Hepatocyte (in vitro differentiated cells): ENCODE measurements around the gene RAB4A. TPM values are rescaled to one million over a fixed set of nuclear protein-coding genes. Genes with fewer than 3 reads are reported as not detected.
A peak's percentile ranks its signal among the peaks of the same experiment; 100 is the strongest.

Experiments used
- DNase-seq: peaks from one replicate; pipeline ENCODE4 v3.0.0-alpha.2; 2016; ENCODE audit warnings: low spot score
- H2AFZ ChIP-seq: fragments of 200-600 bp; sonication (generic); 2 replicates; pipeline ENCODE4 v1.6.0; 2016; ENCODE audit warnings: antibody characterized with exemption, mild to moderate bottlenecking
- H3K27ac ChIP-seq: fragments of 200-600 bp; sonication (generic); 2 replicates; pipeline ENCODE4 v1.5.1; 2016; ENCODE audit warnings: mild to moderate bottlenecking
- H3K27me3 ChIP-seq: fragments of 200-600 bp; sonication (generic); 2 replicates; pipeline ENCODE4 v1.6.1; 2016
- H3K36me3 ChIP-seq: fragments of 200-600 bp; sonication (generic); replicated peaks from 2 replicates; pipeline ENCODE4 v1.5.1; 2016; ENCODE audit warnings: low read depth; ENCODE audit not compliant: insufficient read depth
- H3K4me1 ChIP-seq: fragments of 200-600 bp; sonication (generic); 2 replicates; pipeline ENCODE4 v1.5.1; 2016; ENCODE audit warnings: mild to moderate bottlenecking, moderate library complexity; ENCODE audit not compliant: insufficient read depth
- H3K4me2 ChIP-seq: fragments of 200-600 bp; sonication (generic); 2 replicates; pipeline ENCODE4 v1.6.0; 2016
- H3K4me3 ChIP-seq: fragments of 200-600 bp; sonication (generic); 2 replicates; pipeline ENCODE4 v1.5.1; 2016; ENCODE audit warnings: mild to moderate bottlenecking
- H3K79me2 ChIP-seq: fragments of 200-600 bp; sonication (generic); 2 replicates; pipeline ENCODE4 v1.6.0; 2017; ENCODE audit warnings: mild to moderate bottlenecking
- H3K9me2 ChIP-seq: fragments of 200-600 bp; sonication (generic); replicated peaks from 2 replicates; pipeline ENCODE4 v1.6.0; 2017; ENCODE audit warnings: mild to moderate bottlenecking; ENCODE audit not compliant: insufficient read depth
- H3K9me3 ChIP-seq: fragments of 200-600 bp; sonication (generic); 2 replicates; pipeline ENCODE4 v1.5.1; 2016; ENCODE audit warnings: low read depth, mild to moderate bottlenecking
- H4K20me1 ChIP-seq: fragments of 200-600 bp; sonication (generic); 2 replicates; pipeline ENCODE4 v1.6.0; 2016; ENCODE audit warnings: mild to moderate bottlenecking; ENCODE audit not compliant: insufficient read depth, poor library complexity, severe bottlenecking
- CTCF ChIP-seq: fragments of 200-600 bp; sonication (generic); IDR thresholded peaks from 2 replicates; pipeline ENCODE4 v1.5.1; 2016; ENCODE audit warnings: antibody characterized with exemption, mild to moderate bottlenecking; ENCODE audit not compliant: poor library complexity
- EZH2 ChIP-seq: fragments of 200-600 bp; sonication (generic); IDR thresholded peaks from 2 replicates; pipeline ENCODE4 v1.6.1; 2016; ENCODE audit warnings: antibody characterized with exemption, mild to moderate bottlenecking, borderline replicate concordance
- EZH2phosphoT487 ChIP-seq: fragments of 200-600 bp; sonication (generic); IDR thresholded peaks from one replicate; pipeline ENCODE4 v1.6.1; 2018; ENCODE audit warnings: antibody characterized with exemption, mild to moderate bottlenecking, low read depth, moderate library complexity; ENCODE audit not compliant: unreplicated experiment, severe bottlenecking
- WGBS: methylation state at CpG from one replicate; pipeline ENCODE4 v1.1.6; 2016; ENCODE audit warnings: low lambda C conversion rate; ENCODE audit errors: missing lambda C conversion rate; 5-methylcytosine and 5-hydroxymethylcytosine counted together
- polyA plus RNA-seq: library from polyadenylated mRNA; unstranded; fragments of >200 nt; fragmentation: Nextera tagmentation; extraction: Ambion mirVana; gene quantifications from 2 replicates; pipeline ENCODE4 v1.2.1, GENCODE V29; 2016
- total RNA-seq: library from RNA; depleted of rRNA; stranded (reverse); fragments of >200 nt; gene quantifications from 2 replicates; pipeline ENCODE4 v1.2.3, GENCODE V29; 2014

Gene RAB4A
- total and polyA plus RNA-seq, 2 experiments from 2014 or later, result 47.7 to 54.3 TPM

GRCh38 chr1:229234870-229235472 lies 35.9 kb upstream of the RAB4A start:
- DNase-seq, result no peak
- no peaks in the 10 kb centered on the region for H3K9me2 ChIP-seq
- H3K9me3 ChIP-seq, result no peaks in the 10 kb centered on the region
- H2AFZ ChIP-seq, result no peak overlapping the region
- 78% methylated on average over 13 of the region's 13 CpGs for WGBS
- H3K36me3 ChIP-seq, result no peaks in the 10 kb centered on the region
- H3K4me1 ChIP-seq, result peaks cover 28% of the 10 kb centered on the region
- no peaks in the 10 kb centered on the region for H3K27me3 ChIP-seq
- no peak for TF ChIP-seq EZH2
- TF ChIP-seq EZH2phosphoT487, result no peak
- no peak for TF ChIP-seq CTCF
- no peak overlapping the region for H3K4me3 ChIP-seq
- no peak overlapping the region for H3K27ac ChIP-seq
- no peaks in the 10 kb centered on the region for H4K20me1 ChIP-seq
- H3K4me2 ChIP-seq, result no peak overlapping the region
- no peaks in the 10 kb centered on the region for H3K79me2 ChIP-seq

DNA sequence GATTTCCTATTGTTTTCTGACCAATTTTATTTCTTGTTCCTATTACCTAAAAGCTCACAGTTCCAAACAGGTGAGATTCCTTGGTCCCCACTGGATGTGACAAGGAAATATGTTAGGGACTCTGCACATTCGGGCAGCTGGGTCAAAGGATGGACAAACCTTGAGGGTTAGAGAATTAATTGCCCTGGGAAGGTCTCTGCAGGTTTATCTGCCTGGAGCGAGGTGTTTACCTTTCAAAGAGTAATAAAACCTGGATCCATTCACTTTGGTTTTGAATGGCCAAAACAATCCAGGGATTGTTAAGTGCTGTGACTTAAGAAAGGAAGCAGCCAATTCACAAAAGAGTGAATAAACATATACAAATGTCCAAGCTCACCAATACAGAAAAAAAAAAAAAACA lies 33.6 kb upstream of the RAB4A start:
- Histone ChIP-seq H2AFZ (no peak overlapping the region), H3K4me2 (no peak overlapping the region), H3K27ac (no peak overlapping the region), H3K9me2 (no peaks in the 10 kb centered on the region), H3K4me3 (no peak overlapping the region), H4K20me1 (no peaks in the 10 kb centered on the region), H3K36me3 (no peaks in the 10 kb centered on the region), H3K9me3 (no peaks in the 10 kb centered on the region), H3K27me3 (no peaks in the 10 kb centered on the region), H3K4me1 (peaks cover 10% of the 10 kb centered on the region), H3K79me2 (no peaks in the 10 kb centered on the region)
- TF ChIP-seq EZH2, result no peak
- no peak for TF ChIP-seq EZH2phosphoT487
- no peak for TF ChIP-seq CTCF
- 36% methylated on average over 2 of the region's 2 CpGs for whole genome bisulfite sequencing
- no peak for DNase-seq

DNA sequence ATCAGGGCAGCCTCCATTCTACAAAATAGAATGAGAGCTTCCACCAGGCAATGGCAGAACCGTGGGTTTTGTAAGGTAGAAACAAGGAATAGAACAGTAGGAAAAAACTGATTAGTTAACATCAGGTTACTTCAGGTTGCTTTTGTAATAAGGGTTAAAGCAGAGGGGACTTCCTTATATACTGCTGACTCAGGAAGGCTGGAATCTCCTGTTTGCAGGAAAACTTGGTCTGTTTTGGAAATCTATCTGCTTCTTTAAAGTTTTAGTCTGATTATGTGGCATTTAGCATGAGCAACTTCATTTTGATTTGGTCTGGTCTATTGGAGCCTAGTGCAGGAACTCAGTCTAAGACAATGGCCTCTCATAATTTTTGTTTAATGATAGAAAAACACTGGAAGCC lies 32.7 kb upstream of the RAB4A start:
- Histone ChIP-seq H3K79me2 (no peaks in the 10 kb centered on the region), H3K4me1 (peaks cover 10% of the 10 kb centered on the region), H3K9me2 (no peaks in the 10 kb centered on the region), H3K36me3 (no peaks in the 10 kb centered on the region), H3K9me3 (no peaks in the 10 kb centered on the region), H3K4me2 (no peak overlapping the region), H3K27ac (peak overlapping the region; percentile 18), H4K20me1 (no peaks in the 10 kb centered on the region), H3K4me3 (no peak overlapping the region), H2AFZ (no peak overlapping the region), H3K27me3 (no peaks in the 10 kb centered on the region)
- no peak for DNase-seq
- TF ChIP-seq EZH2, result no peak
- TF ChIP-seq EZH2phosphoT487, result no peak
- TF ChIP-seq CTCF, result no peak
- whole genome bisulfite sequencing, result 46% methylated on average over 1 of the region's 1 CpG
